GM12801 (cell line): ENCODE measurements around the gene FAM110D.

Experiments used
- CTCF ChIP-seq: IDR thresholded peaks from one replicate; pipeline ENCODE4 v1.5.1; 2011; ENCODE audit warnings: control low read depth; ENCODE audit not compliant: insufficient read length; ENCODE audit errors: extremely low read depth

FAM110D gene

GRCh38 chr1:26119892-26120608 is 38.8 kb upstream of the FAM110D start:
- no peak for TF ChIP-seq CTCF

- no peak for TF ChIP-seq CTCF
Observed at GRCh38 chr1:26121854-26122773, 36.8 kb upstream of the FAM110D start.

DNA sequence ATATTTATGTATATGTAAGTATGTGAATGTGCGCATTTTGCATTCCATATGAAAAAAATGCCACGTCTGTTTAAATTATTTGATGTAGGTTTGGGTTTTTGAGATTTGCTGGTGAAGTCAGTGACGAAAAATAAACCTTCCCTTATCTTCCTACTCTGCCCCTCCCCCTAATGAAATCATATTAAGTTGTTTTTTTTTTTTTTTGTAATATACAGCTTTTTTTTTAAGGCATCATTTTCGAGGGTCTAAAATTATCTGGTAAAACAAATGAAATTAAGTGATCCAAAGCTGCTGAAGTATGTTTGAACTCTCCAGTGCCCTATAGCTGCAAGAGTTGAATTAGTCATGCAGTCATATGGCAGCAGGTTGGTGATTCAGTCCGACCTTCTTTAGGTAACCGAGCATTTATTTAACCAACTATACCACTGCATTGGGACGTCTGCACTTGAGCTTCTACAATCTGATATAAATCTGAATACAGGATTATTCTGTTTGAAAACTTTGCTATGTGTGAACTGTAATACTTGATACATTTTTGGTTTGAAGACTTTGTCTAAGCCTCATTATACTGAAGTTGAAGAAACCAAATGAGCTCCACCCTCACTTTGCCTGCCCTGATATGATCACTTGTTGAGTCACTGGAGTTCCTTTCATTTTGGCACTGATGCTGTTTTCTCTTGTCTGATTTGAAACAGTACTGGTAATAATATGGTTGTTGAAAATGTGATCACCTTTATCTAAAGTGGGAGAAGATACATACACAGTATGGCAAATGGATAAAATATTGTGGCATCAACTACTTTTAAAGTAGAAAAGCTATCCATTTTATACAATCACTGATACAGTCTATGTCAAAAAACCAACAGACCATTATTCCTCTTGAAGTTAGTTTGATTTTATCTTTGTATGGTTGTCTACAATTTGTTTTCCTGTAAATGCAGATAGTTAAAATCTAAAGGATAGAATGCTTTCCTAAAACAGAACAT is 35.6 kb upstream of the FAM110D start:
- no peak for TF ChIP-seq CTCF

GRCh38 chr1:26124418-26125331 is 34.2 kb upstream of the FAM110D start:
- TF ChIP-seq CTCF, result no peak

GRCh38 chr1:26125382-26125781 is 33.5 kb upstream of the FAM110D start:
- no peak for TF ChIP-seq CTCF

DNA sequence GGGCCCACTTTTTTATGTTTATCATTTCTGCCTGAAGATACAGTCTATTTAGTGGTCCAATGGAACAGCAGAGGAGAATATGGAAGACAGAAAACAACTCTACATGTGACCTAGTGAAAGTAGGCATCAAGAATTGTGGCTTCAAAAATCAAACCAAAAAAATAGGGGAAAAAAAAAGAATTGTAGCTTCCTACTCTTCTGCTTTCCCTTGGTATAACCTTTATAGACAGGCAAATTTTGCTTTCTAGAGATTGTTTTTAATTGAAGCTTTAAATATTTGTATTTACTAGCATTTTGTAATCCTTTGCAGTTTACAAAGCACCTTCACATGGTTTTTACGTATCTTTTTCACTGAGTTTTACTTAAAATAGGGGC is 32.9 kb upstream of the FAM110D start:
- TF ChIP-seq CTCF, result no peak
